HG03342 (cell line): ENCODE data around the gene IPPK.

Experiments used
- ATAC-seq: cut with Tn5 transposase; IDR thresholded peaks from one replicate; pipeline ENCODE4 v1.9.1; 2021; ENCODE audit warnings: mild to moderate bottlenecking, moderate library complexity; ENCODE audit not compliant: unreplicated experiment

IPPK gene

GRCh38 chr9:92658176-92658575 is 11.8 kb downstream of the IPPK start:
- ATAC-seq = no peak

GRCh38 chr9:92657296-92658094 is 12.4 kb downstream of the IPPK start:
- ATAC-seq = no peak

- no peak for ATAC-seq
Measured at GRCh38 chr9:92656537-92656925, 13.4 kb downstream of the IPPK start.

GRCh38 chr9:92655896-92656536 is 13.9 kb downstream of the IPPK start:
- no peak for ATAC-seq

DNA sequence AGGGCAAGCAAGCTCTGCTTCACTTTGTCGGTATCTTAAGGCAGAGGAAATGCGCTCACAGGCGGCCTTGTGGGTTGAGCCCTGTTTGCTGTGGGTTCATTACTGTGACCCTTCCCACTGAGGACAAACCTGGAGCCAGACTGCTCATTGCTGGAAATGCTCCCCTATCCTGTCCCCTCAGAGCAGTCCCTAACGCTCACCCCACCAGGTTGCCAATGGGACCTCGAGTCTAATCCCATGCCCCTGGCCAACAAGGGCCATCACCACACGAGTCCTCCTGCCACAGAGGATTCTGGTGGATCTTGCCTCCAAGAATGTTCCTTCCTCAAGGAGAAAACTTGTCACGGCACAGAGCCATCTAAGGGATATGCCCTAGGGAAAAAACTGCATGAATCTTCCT is 14.6 kb downstream of the IPPK start:
- no peak for ATAC-seq

- ATAC-seq = no peak
Measured at GRCh38 chr9:92654481-92655301, 15.2 kb downstream of the IPPK start.

DNA sequence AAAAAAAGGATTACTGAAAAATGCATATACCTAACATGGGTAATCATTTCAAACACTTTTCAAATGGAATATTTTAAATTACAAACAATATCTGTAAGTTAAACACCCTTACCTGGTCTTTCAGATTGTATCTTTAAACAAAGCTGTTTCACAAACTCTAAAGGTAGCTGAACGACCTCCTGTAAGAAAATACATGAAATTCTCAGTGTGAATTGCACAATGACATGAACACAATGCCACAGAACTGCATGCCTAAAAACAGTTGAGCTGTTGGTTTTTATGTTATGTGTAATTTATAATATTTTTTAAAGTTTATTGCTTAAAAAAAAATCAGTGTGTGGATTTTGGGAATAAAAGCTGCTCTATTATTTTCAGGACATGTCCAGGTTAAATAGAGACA is 17.5 kb downstream of the IPPK start:
- ATAC-seq = no peak

DNA sequence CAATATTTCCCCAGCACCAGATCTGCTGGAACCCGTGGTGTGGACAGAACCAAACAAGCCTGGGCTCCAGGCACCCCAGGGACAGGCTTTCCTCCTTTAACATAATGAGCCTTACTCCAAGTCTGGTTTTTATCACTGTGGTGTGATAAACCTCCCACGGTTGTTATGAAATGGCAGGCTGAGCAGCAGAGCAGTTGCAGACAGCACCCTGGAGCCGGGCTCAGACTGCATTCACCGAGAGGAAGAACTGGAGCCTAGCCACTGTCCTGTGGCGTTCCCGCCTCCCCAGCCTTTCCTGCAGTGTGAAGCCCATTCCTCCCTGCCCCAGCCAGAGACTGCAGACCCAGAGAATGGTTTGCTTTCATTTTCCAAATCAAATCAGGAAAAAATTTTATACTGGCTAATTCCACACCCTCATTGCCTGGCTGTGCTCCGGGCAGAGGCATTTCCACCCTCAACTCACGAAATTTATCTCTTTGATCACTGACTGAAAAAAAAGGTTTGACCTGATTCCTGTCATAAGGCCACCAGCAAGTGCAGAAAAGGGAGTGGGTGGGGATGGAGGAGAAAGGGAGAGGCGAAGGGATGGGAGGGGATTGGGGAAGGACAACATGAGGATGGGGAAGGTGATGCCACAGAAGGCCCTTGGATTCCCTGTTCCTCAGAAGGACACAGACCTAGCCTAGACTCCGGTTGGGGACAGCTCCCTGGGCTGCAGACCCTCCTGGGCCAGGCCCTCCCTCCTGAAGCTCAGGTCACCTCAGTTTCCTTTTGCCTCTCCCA is 18.9 kb downstream of the IPPK start:
- no peak for ATAC-seq

DNA sequence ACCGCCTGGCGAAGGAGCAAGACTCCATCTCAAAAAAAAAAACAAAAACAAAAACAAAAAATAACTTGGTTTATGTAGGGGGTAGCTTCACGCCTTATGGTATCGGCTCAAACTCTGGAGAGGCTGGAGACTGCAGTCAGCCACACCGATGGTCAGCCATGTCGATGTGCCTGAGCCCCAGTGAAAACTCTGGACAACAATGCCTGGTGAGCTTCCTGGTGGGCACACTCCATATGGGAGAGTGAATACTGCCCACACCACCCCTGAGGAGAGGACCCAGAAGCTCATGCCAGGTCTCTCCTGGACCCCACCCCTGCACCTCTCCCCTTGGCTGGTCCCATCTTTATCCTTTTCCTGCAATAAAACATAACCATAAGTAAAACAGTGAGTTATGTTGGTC is 19.6 kb downstream of the IPPK start:
- ATAC-seq = no peak

- no peak for ATAC-seq
Measured at GRCh38 chr9:92649007-92649406, 20.9 kb downstream of the IPPK start.

- no peak for ATAC-seq
Measured at GRCh38 chr9:92648474-92648971, 21.4 kb downstream of the IPPK start.

DNA sequence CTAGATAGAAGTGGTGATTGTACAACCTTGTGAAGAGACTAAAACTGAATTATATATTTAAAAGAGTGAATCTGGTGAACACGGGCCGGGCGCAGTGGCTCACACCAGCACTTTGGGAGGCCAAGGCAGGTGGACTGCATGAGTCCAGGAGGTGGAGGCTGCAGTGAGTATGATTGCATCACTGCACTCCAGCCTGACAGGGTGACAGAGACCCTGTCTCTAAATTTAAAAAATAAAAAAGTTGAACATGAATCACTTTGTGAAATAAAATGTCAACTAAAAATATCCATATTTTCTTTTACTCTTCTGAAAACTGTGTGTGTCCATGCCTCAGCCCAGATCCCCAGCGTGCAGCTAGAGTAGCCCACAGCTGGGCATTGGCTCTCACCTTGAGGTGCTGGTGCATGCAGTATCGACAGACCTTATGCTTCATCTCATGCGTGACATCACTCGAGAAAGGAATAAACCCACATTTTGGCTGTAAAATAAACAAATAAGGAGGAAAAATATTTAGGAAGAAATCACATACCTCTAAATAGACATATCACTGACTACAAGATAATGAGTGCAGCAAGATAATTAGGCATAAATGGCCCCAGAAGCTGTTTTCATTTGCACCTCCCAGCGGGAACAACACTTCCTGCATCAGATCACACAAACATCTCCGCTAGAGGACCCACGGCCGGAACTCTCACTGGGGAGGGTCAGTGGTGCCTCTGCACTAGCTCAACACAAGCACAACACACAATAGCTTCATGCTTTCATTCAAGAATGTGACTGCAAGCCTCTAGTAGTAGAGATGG is 22.1 kb downstream of the IPPK start:
- no peak for ATAC-seq

- no peak for ATAC-seq
Measured at GRCh38 chr9:92645041-92645440, 24.9 kb downstream of the IPPK start.

- ATAC-seq = no peak
Measured at GRCh38 chr9:92644278-92644677, 25.7 kb downstream of the IPPK start.

DNA sequence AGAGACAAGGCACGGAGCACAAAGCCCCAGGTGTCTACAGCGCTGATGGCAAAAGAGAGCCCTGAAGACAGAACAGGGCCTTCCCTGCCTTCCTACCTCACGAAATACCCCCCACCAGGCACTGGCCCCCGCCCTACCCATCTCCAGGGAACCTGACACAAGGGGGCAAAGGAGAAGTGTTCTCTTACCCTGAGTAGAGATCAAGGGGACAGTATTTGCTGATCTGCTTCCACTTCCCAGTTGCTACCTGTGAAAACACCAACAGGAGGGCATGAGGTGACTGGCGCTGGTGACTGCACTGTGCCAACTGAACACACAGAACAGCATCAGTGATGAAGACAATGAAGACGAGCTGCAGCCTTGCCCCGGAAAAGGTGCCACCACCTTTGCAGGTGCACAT is 27.4 kb downstream of the IPPK start:
- no peak for ATAC-seq

DNA sequence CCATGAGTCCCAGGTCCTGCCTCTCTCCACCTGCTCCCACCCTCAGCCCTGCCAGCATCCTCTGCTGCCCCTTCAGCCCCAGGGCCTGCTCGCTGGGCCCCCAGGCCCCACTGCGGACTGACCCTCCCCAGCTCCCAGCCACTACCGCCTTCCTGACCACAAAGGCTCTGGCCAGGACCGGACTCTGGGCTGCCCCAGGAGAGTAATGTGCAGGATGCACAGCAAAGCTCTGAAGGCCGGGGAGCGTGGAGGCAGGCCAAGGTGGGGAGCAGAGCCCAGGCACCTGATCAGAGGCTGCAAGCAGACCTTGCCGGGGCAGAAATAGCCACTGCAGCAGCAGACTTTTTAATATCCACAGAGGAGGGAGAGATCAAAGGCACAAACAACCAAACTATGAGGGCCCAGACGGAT is 27.9 kb downstream of the IPPK start:
- ATAC-seq = no peak

DNA sequence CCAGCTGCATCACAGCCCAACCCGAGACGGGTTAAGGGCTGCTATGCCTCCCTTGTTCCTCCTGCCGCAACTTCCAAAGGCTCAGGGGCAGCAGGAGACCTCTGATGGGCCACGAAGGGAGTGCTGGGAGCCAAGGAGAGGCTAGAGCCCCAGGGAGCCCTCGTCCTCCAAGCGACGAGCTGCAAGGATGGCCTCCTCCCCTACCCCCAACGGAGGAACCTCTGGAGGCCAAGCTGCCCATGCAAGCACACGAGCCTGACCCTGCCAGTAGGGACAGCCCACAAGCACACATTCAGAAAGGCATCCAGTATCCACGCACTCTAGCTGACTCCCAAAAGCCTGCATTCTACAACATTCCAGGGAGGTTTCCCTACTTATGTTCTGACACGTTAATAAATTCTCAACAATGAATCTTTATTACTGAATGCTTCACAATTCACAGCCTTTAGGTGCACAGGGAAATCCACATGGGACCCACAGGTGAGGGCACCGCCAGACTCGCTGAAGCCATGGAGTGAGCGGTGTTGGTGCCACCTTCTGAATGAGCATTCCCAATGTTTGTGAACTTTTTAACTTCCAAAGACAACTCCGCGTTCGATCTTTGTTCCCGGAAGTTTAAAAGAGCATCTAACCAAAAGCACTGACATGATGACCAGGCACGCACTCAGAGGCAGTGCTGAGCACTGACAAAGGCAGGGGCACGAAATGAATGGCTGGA is 28.7 kb downstream of the IPPK start:
- no peak for ATAC-seq

GRCh38 chr9:92640398-92641091 is 29.4 kb downstream of the IPPK start:
- ATAC-seq = no peak

DNA sequence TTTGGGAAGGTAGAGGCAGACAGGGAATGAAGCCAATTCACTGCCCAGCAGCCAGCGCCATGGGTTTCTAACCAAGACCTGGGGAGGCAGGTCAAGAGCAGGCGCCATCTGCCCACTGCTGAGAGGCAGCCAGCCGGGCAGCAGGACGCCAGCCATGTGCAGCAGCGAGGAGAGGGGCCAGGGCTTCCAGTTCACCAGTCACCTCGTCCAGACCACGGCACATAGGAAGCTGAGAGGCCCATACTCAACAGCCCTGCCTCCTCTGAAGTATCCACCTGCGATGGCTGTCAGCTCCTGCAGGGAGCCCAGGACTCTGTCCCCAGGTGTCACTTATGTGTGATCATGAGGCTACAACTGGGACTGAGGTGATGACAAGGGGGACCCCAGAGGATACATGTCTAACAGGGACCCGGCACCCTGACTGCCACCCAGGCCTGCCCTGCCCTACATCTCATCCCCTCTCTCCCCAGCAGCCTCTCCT is 30.1 kb downstream of the IPPK start:
- ATAC-seq = no peak
